ENCODE results near the gene MBD3L4.
"Not testable (repeated sequence)": the region's sequence is repeated elsewhere in the genome, so short reads cannot be mapped to it uniquely, and the experiment has no call there.

MBD3L4 gene

GRCh38 chr19:7067122-7067521, 27.1 kb upstream of the MBD3L4 start:
- not testable (repeated sequence) for H3K9ac ChIP-seq (ENCODE audit: low read length); H3K27ac ChIP-seq (ENCODE audit: low read length); H3K27me3 ChIP-seq (ENCODE audit: control insufficient read depth, insufficient read depth, low read length); H3K4me1 ChIP-seq (ENCODE audit: control insufficient read depth, low read depth, low read length); H3K36me3 ChIP-seq (ENCODE audit: control insufficient read depth, low read depth, low read length); H3K4me3 ChIP-seq (ENCODE audit: low read length); H3K9me3 ChIP-seq (ENCODE audit: control insufficient read depth, low read depth, low read length)

- H3K9ac ChIP-seq (ENCODE audit: low read length), result no peak overlapping the region
- H3K27ac ChIP-seq (ENCODE audit: low read length), result no peak overlapping the region
- H3K27me3 ChIP-seq (ENCODE audit: control insufficient read depth, insufficient read depth, low read length), result no peaks in the 10 kb centered on the region
- H3K4me1 ChIP-seq (ENCODE audit: control insufficient read depth, low read depth, low read length), result no peaks in the 10 kb centered on the region
- no peaks in the 10 kb centered on the region for H3K36me3 ChIP-seq (ENCODE audit: control insufficient read depth, low read depth, low read length)
- H3K4me3 ChIP-seq (ENCODE audit: low read length), result no peak overlapping the region
- H3K9me3 ChIP-seq (ENCODE audit: control insufficient read depth, low read depth, low read length), result peaks cover 4% of the 10 kb centered on the region
Measured at GRCh38 chr19:7063764-7064418, 23.9 kb upstream of the MBD3L4 start.

GRCh38 chr19:7063339-7063738, 23.4 kb upstream of the MBD3L4 start:
- Histone ChIP-seq H3K27me3 (ENCODE audit: control insufficient read depth, insufficient read depth, low read length) (no peaks in the 10 kb centered on the region), H3K4me1 (ENCODE audit: control insufficient read depth, low read depth, low read length) (no peaks in the 10 kb centered on the region), H3K4me3 (ENCODE audit: low read length) (no peak overlapping the region), H3K9me3 (ENCODE audit: control insufficient read depth, low read depth, low read length) (peaks cover 4% of the 10 kb centered on the region), H3K36me3 (ENCODE audit: control insufficient read depth, low read depth, low read length) (no peaks in the 10 kb centered on the region), H3K9ac (ENCODE audit: low read length) (no peak overlapping the region), H3K27ac (ENCODE audit: low read length) (no peak overlapping the region)

GRCh38 chr19:7059977-7060376, 20.0 kb upstream of the MBD3L4 start:
- H3K9ac ChIP-seq (ENCODE audit: low read length); H3K9me3 ChIP-seq (ENCODE audit: control insufficient read depth, low read depth, low read length); H3K36me3 ChIP-seq (ENCODE audit: control insufficient read depth, low read depth, low read length); H3K27me3 ChIP-seq (ENCODE audit: control insufficient read depth, insufficient read depth, low read length); H3K4me1 ChIP-seq (ENCODE audit: control insufficient read depth, low read depth, low read length); H3K27ac ChIP-seq (ENCODE audit: low read length); H3K4me3 ChIP-seq (ENCODE audit: low read length): not testable (repeated sequence)

- H3K27me3 ChIP-seq (ENCODE audit: control insufficient read depth, insufficient read depth, low read length); H3K4me3 ChIP-seq (ENCODE audit: low read length); H3K27ac ChIP-seq (ENCODE audit: low read length); H3K9ac ChIP-seq (ENCODE audit: low read length); H3K9me3 ChIP-seq (ENCODE audit: control insufficient read depth, low read depth, low read length); H3K36me3 ChIP-seq (ENCODE audit: control insufficient read depth, low read depth, low read length); H3K4me1 ChIP-seq (ENCODE audit: control insufficient read depth, low read depth, low read length): not testable (repeated sequence)
Measured at GRCh38 chr19:7058576-7058975, 18.6 kb upstream of the MBD3L4 start, which contains the start of gene MBD3L3. TSS of gene MBD3L3 (minus strand) at chr19:7058676. CDS start at chr19:7058605, 71 bp downstream.

GRCh38 chr19:7056371-7056770, 16.4 kb upstream of the MBD3L4 start:
- H3K9ac ChIP-seq (ENCODE audit: low read length); H3K27me3 ChIP-seq (ENCODE audit: control insufficient read depth, insufficient read depth, low read length); H3K4me1 ChIP-seq (ENCODE audit: control insufficient read depth, low read depth, low read length); H3K4me3 ChIP-seq (ENCODE audit: low read length); H3K36me3 ChIP-seq (ENCODE audit: control insufficient read depth, low read depth, low read length); H3K27ac ChIP-seq (ENCODE audit: low read length); H3K9me3 ChIP-seq (ENCODE audit: control insufficient read depth, low read depth, low read length): not testable (repeated sequence)

GRCh38 chr19:7055679-7056078, 15.7 kb upstream of the MBD3L4 start:
- not testable (repeated sequence) for H3K9ac ChIP-seq (ENCODE audit: low read length); H3K27me3 ChIP-seq (ENCODE audit: control insufficient read depth, insufficient read depth, low read length); H3K4me3 ChIP-seq (ENCODE audit: low read length); H3K4me1 ChIP-seq (ENCODE audit: control insufficient read depth, low read depth, low read length); H3K36me3 ChIP-seq (ENCODE audit: control insufficient read depth, low read depth, low read length); H3K27ac ChIP-seq (ENCODE audit: low read length); H3K9me3 ChIP-seq (ENCODE audit: control insufficient read depth, low read depth, low read length)

GRCh38 chr19:7054635-7055368, 14.8 kb upstream of the MBD3L4 start:
- not testable (repeated sequence) for H3K9ac ChIP-seq (ENCODE audit: low read length); H3K4me3 ChIP-seq (ENCODE audit: low read length); H3K36me3 ChIP-seq (ENCODE audit: control insufficient read depth, low read depth, low read length); H3K27me3 ChIP-seq (ENCODE audit: control insufficient read depth, insufficient read depth, low read length); H3K27ac ChIP-seq (ENCODE audit: low read length); H3K4me1 ChIP-seq (ENCODE audit: control insufficient read depth, low read depth, low read length); H3K9me3 ChIP-seq (ENCODE audit: control insufficient read depth, low read depth, low read length)

- H3K36me3 ChIP-seq (ENCODE audit: control insufficient read depth, low read depth, low read length); H3K4me3 ChIP-seq (ENCODE audit: low read length); H3K27me3 ChIP-seq (ENCODE audit: control insufficient read depth, insufficient read depth, low read length); H3K9me3 ChIP-seq (ENCODE audit: control insufficient read depth, low read depth, low read length); H3K9ac ChIP-seq (ENCODE audit: low read length); H3K4me1 ChIP-seq (ENCODE audit: control insufficient read depth, low read depth, low read length); H3K27ac ChIP-seq (ENCODE audit: low read length): not testable (repeated sequence)
Measured at GRCh38 chr19:7052896-7053295, 12.9 kb upstream of the MBD3L4 start.

- not testable (repeated sequence) for H3K9me3 ChIP-seq (ENCODE audit: control insufficient read depth, low read depth, low read length); H3K27ac ChIP-seq (ENCODE audit: low read length); H3K36me3 ChIP-seq (ENCODE audit: control insufficient read depth, low read depth, low read length); H3K4me1 ChIP-seq (ENCODE audit: control insufficient read depth, low read depth, low read length); H3K4me3 ChIP-seq (ENCODE audit: low read length); H3K27me3 ChIP-seq (ENCODE audit: control insufficient read depth, insufficient read depth, low read length); H3K9ac ChIP-seq (ENCODE audit: low read length)
Measured at GRCh38 chr19:7051421-7051820, 11.4 kb upstream of the MBD3L4 start.

- not testable (repeated sequence) for H3K4me1 ChIP-seq (ENCODE audit: control insufficient read depth, low read depth, low read length); H3K4me3 ChIP-seq (ENCODE audit: low read length); H3K27me3 ChIP-seq (ENCODE audit: control insufficient read depth, insufficient read depth, low read length); H3K27ac ChIP-seq (ENCODE audit: low read length); H3K9me3 ChIP-seq (ENCODE audit: control insufficient read depth, low read depth, low read length); H3K36me3 ChIP-seq (ENCODE audit: control insufficient read depth, low read depth, low read length); H3K9ac ChIP-seq (ENCODE audit: low read length)
Measured at GRCh38 chr19:7049021-7049420, 9.0 kb upstream of the MBD3L4 start, which contains the start of gene MBD3L2. TSS of gene MBD3L2 (plus strand) at chr19:7049321. CDS start at chr19:7049374, 53 bp downstream.

GRCh38 chr19:7041563-7041962, 1.6 kb upstream of the MBD3L4 start:
- not testable (repeated sequence) for H3K4me3 ChIP-seq (ENCODE audit: low read length); H3K27me3 ChIP-seq (ENCODE audit: control insufficient read depth, insufficient read depth, low read length); H3K4me1 ChIP-seq (ENCODE audit: control insufficient read depth, low read depth, low read length); H3K27ac ChIP-seq (ENCODE audit: low read length); H3K36me3 ChIP-seq (ENCODE audit: control insufficient read depth, low read depth, low read length); H3K9ac ChIP-seq (ENCODE audit: low read length); H3K9me3 ChIP-seq (ENCODE audit: control insufficient read depth, low read depth, low read length)

All from iPS-18a (cell line).